Gastrocnemius medialis (tissue), 4 donors: ENCODE measurements around the gene OGFRL1.

ENCODE experiments used
- CTCF ChIP-seq, 5 experiments: fragments of 450-650 bp in 3 of 5; fragments of 200-600 bp in 2 of 5; sonication (generic) in 2 of 5; IDR thresholded peaks in 4 of 5; conservative IDR thresholded peaks in 1 of 5; 1 replicate in 4 of 5; 2 replicates in 1 of 5; pipeline ENCODE4 v1.5.1; 2016 to 2019; ENCODE audit warnings: antibody characterized with exemption in 5 of 5, mild to moderate bottlenecking in 3 of 5, moderate library complexity in 3 of 5
- POLR2A ChIP-seq, 2 donors: fragments of 450-650 bp; IDR thresholded peaks; one replicate each; pipeline ENCODE4 v1.6.1; 2017; ENCODE audit warnings: antibody characterized with exemption in 2 of 2, mild to moderate bottlenecking in 2 of 2, moderate library complexity in 2 of 2

GRCh38 chr6:71336901-71337300 lies 48.3 kb downstream of the OGFRL1 start:
- no peak for TF ChIP-seq CTCF (IDR thresholded peaks at IDR 0.05 in 4 of 5, conservative IDR thresholded peaks at IDR 0.05 in 1 of 5)
- no peak for TF ChIP-seq POLR2A (IDR thresholded peaks at IDR 0.05)
